ENCODE results near the gene OLFM3. TPM values are rescaled to one million over a fixed set of nuclear protein-coding genes. Genes with fewer than 3 reads are reported as not detected.
A peak's percentile ranks its signal among the peaks of the same experiment; 100 is the strongest.

OLFM3 gene
- polyA plus RNA-seq, 1 of the 3 experiments (the other 2 are of a cell fraction): not detected

- peak; percentile 15 for DNase-seq
Measured at GRCh38 chr1:101820071-101820470, 176.7 kb downstream of the OLFM3 start.

GRCh38 chr1:101816262-101816661, 180.5 kb downstream of the OLFM3 start:
- no peaks in the 10 kb centered on the region for H3K79me2 ChIP-seq (ENCODE audit: insufficient read depth)
- H3K27ac ChIP-seq (ENCODE audit: low read depth in 2 of 2, low read length in 1 of 2): peak overlapping the region in 1 of 2 experiments; percentile 34; a peak in 2 of 4 replicates
- H4K20me1 ChIP-seq (ENCODE audit: insufficient read depth): no peaks in the 10 kb centered on the region
- POLR2A ChIA-PET: no interaction called here
- H2AFZ ChIP-seq (ENCODE audit: low read depth): no peak overlapping the region
- H3K4me3 ChIP-seq (ENCODE audit: low read depth in 2 of 2, low read length in 1 of 2): no peak overlapping the region
- no peaks in the 10 kb centered on the region for H3K9me3 ChIP-seq
- DNase-seq: no peak
- 13% methylated on average over 1 of the region's 1 CpG for WGBS (ENCODE audit: low lambda C conversion rate)
- no peaks in the 10 kb centered on the region for H3K27me3 ChIP-seq (ENCODE audit: insufficient read depth)
- CTCF ChIA-PET: interaction anchor here (0.6 to 1.3 kb wide), 2 partner anchors 32 to 249 kb away, joined by 3 read pairs; no protein-coding TSS in a partner anchor
- no peaks in the 10 kb centered on the region for H3F3A ChIP-seq (replicated peaks; ENCODE audit: insufficient read depth)
- no peaks in the 10 kb centered on the region for H3K9me2 ChIP-seq
- no peaks in the 10 kb centered on the region for H3K36me3 ChIP-seq (replicated peaks in 1 of 2; ENCODE audit: control insufficient read depth in 1 of 2, insufficient read depth in 2 of 2, low read length in 1 of 2)
- no peaks in the 10 kb centered on the region; a peak in 2 of 4 replicates for H3K4me1 ChIP-seq (ENCODE audit: control insufficient read depth in 1 of 2, insufficient read depth in 2 of 2, low read depth in 1 of 2, low read length in 1 of 2)
- H3K9ac ChIP-seq: no peak overlapping the region
- no peak overlapping the region for H3K4me2 ChIP-seq
- no peak for TF ChIP-seq FOXM1 (IDR thresholded peaks at IDR 0.05; ENCODE audit: low read depth)
- TF ChIP-seq MEF2A (IDR thresholded peaks at IDR 0.05; ENCODE audit: borderline replicate concordance, low read depth): no peak
- no peak for TF ChIP-seq EP300 (IDR thresholded peaks at IDR 0.05; ENCODE audit: borderline replicate concordance in 1 of 2, low read depth in 1 of 2, low read length in 1 of 2)
- TF ChIP-seq MAX (IDR thresholded peaks at IDR 0.05; ENCODE audit: low read depth): no peak
- no peak for TF ChIP-seq FOXJ3 (CRISPR knock-in tag; IDR thresholded peaks at IDR 0.05)
- TF ChIP-seq CHD2 (IDR thresholded peaks at IDR 0.05; ENCODE audit: low read length, partially characterized antibody): no peak
- TF ChIP-seq EZH2phosphoT487 (IDR thresholded peaks at IDR 0.05; ENCODE audit: borderline replicate concordance, low read depth): no peak
- no peak for TF ChIP-seq RFX5 (IDR thresholded peaks at IDR 0.05; ENCODE audit: low read length)
- no peak for TF ChIP-seq REST (IDR thresholded peaks at IDR 0.05; ENCODE audit: low read depth, low read length)
- TF ChIP-seq SMC3 (IDR thresholded peaks at IDR 0.05; ENCODE audit: low read depth, low read length): no peak

More at GRCh38 chr1:101820071-101820470, 176.7 kb downstream of the OLFM3 start:
- no peaks in the 10 kb centered on the region for H3K36me3 ChIP-seq (replicated peaks in 1 of 2; ENCODE audit: control insufficient read depth in 1 of 2, insufficient read depth in 2 of 2, low read length in 1 of 2)
- WGBS (ENCODE audit: low lambda C conversion rate): 57% methylated on average over 1 of the region's 1 CpG
- no peak for TF ChIP-seq ZBTB33 (IDR thresholded peaks at IDR 0.05; ENCODE audit: borderline replicate concordance, low read depth)
- peak; percentile 90 for TF ChIP-seq RAD21 (IDR thresholded peaks at IDR 0.05; ENCODE audit: low read length)
- TF ChIP-seq MXI1 (IDR thresholded peaks at IDR 0.05; ENCODE audit: low read depth, low read length): no peak
- TF ChIP-seq CTCF (IDR thresholded peaks at IDR 0.05): peak; percentile 59
- peak; percentile 71 for TF ChIP-seq SMC3 (IDR thresholded peaks at IDR 0.05; ENCODE audit: low read depth, low read length)
- TF ChIP-seq FOSL2 (IDR thresholded peaks at IDR 0.05; ENCODE audit: borderline replicate concordance, low read depth): no peak
- no peaks in the 10 kb centered on the region for H3K79me2 ChIP-seq (ENCODE audit: insufficient read depth)
- no peaks in the 10 kb centered on the region for H4K20me1 ChIP-seq (ENCODE audit: insufficient read depth)
- H3K4me1 ChIP-seq (ENCODE audit: control insufficient read depth in 1 of 2, insufficient read depth in 2 of 2, low read depth in 1 of 2, low read length in 1 of 2): no peaks in the 10 kb centered on the region; a peak in 2 of 4 replicates
- ChIA-PET CTCF (interaction anchor here (0.6 to 1.9 kb wide), 23 partner anchors 9 to 1641 kb away, joined by 3 to 14 read pairs (median 3); partner anchors contain the start of gene OLFM3), POLR2A (no interaction called here)
- H3K27ac ChIP-seq (ENCODE audit: low read depth in 2 of 2, low read length in 1 of 2): no peak overlapping the region
- H3F3A ChIP-seq (replicated peaks; ENCODE audit: insufficient read depth): no peaks in the 10 kb centered on the region
- H3K27me3 ChIP-seq (ENCODE audit: insufficient read depth): no peaks in the 10 kb centered on the region
- no peak overlapping the region for H3K4me2 ChIP-seq
- no peaks in the 10 kb centered on the region for H3K9me3 ChIP-seq
- no peak overlapping the region for H2AFZ ChIP-seq (ENCODE audit: low read depth)
- no peak overlapping the region for H3K4me3 ChIP-seq (ENCODE audit: low read depth in 2 of 2, low read length in 1 of 2)
- H3K9ac ChIP-seq: no peak overlapping the region
- H3K9me2 ChIP-seq: no peaks in the 10 kb centered on the region
